K562 (cell line): ENCODE measurements around the gene EFR3B.

Experiments
- BRF2 ChIP-seq: IDR thresholded peaks from 3 replicates; pipeline ENCODE4 v1.6.1; 2011; ENCODE audit warnings: borderline replicate concordance, mild to moderate bottlenecking; ENCODE audit not compliant: insufficient read length, insufficient read depth
- CTCF ChIP-seq, 3 experiments: IDR thresholded peaks in 2 of 3; conservative IDR thresholded peaks in 1 of 3; 2 replicates each; pipeline ENCODE4 v1.5.1; 2011 to 2012; ENCODE audit warnings: low read length in 3 of 3, mild to moderate bottlenecking in 3 of 3, control low read depth in 2 of 3, improper control_type of control experiment in 1 of 3, inconsistent platforms in 1 of 3, low read depth in 1 of 3, mixed read lengths in 1 of 3, moderate library complexity in 1 of 3; ENCODE audit not compliant: insufficient read depth in 2 of 3
- ESRRB ChIP-seq: fragments of 250-450 bp; sonication (Bioruptor Pico); IDR thresholded peaks from 2 replicates; pipeline ENCODE4 v1.5.0; 2020; ENCODE audit warnings: mild to moderate bottlenecking, moderate library complexity, borderline replicate concordance
- KAT7 ChIP-seq: sonication (generic); formaldehyde crosslinking; IDR thresholded peaks from 2 replicates; pipeline ENCODE4 v1.8.0; 2022; ENCODE audit warnings: missing genetic modification reagents, mild to moderate bottlenecking, borderline replicate concordance
- PBX2 ChIP-seq, 2 experiments: IDR thresholded peaks in 1 of 2; conservative IDR thresholded peaks in 1 of 2; 2 replicates each; pipeline ENCODE4 v1.6.1; 2016; ENCODE audit warnings: low read depth in 2 of 2, mild to moderate bottlenecking in 1 of 2, missing compliant biosample characterization in 1 of 2, missing genetic modification characterization in 1 of 2, moderate library complexity in 1 of 2
- POLR2A ChIP-seq: fragments of 450-650 bp; conservative IDR thresholded peaks from 2 replicates; pipeline ENCODE4 v1.6.1; 2016
- ZNF274 ChIP-seq: IDR thresholded peaks from 2 replicates; pipeline ENCODE4 v1.6.1; 2011; ENCODE audit warnings: low read depth, mild to moderate bottlenecking, low read length, moderate library complexity, borderline replicate concordance

GRCh38 chr2:25034081-25034480 is 7.8 kb upstream of the EFR3B start:
- no peak for TF ChIP-seq ESRRB (CRISPR knock-in tag)
- TF ChIP-seq POLR2A = no peak
- no peak for TF ChIP-seq PBX2 (CRISPR knock-in tag; IDR thresholded peaks at IDR 0.05; ENCODE audit: low read depth)
- no peak for TF ChIP-seq PBX2 (tag; conservative IDR thresholded peaks at IDR 0.05; ENCODE audit: low read depth)
- TF ChIP-seq KAT7 (CRISPR knock-in tag) = no peak
- no peak for TF ChIP-seq BRF2
- TF ChIP-seq CTCF (IDR thresholded peaks at IDR 0.05 in 2 of 3, conservative IDR thresholded peaks at IDR 0.05 in 1 of 3; ENCODE audit: insufficient read depth in 2 of 3, low read depth in 1 of 3, low read length in 3 of 3) = no peak
- TF ChIP-seq ZNF274 = no peak
